D721Med (cell line): Measurements from ENCODE around the gene TMEM132E.

Source experiments
- DNase-seq: peaks from one replicate; pipeline ENCODE4 v3.0.0; 2011; ENCODE audit warnings: low spot score; ENCODE audit not compliant: insufficient read length
- FAIRE-seq: peaks from 2 replicates; lab custom pipeline; 2011; peaks lifted over from hg19 to GRCh38; lab: Jason Lieb, UNC
- TF ChIP-seq, protein P1 (sequence below): IDR thresholded peaks from 2 replicates; pipeline ENCODE4 v1.5.1; 2012; ENCODE audit warnings: mild to moderate bottlenecking, control low read depth; ENCODE audit not compliant: insufficient read depth; ENCODE audit errors: missing control alignments

Gene TMEM132E

DNA sequence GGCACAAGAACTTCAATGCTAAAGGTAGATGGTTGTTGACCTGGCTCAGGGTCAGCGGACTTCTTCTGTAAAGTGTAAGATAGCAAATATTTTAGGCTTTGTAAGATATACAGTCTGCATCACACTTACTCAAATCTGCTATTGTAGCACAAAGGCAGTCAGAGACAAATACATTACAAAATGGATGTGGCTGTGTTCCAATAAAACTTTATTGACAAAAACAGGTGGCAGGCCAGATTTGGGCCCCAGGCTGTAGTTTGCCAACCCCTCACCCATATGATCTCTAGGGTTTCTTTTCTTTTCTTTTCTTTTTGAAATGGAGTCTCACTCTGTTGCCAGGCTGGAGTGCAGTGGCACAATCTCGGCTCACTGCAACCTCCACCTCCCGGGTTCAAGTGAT is 39.5 kb upstream of the TMEM132E start:
- TF ChIP-seq, protein P1, sequence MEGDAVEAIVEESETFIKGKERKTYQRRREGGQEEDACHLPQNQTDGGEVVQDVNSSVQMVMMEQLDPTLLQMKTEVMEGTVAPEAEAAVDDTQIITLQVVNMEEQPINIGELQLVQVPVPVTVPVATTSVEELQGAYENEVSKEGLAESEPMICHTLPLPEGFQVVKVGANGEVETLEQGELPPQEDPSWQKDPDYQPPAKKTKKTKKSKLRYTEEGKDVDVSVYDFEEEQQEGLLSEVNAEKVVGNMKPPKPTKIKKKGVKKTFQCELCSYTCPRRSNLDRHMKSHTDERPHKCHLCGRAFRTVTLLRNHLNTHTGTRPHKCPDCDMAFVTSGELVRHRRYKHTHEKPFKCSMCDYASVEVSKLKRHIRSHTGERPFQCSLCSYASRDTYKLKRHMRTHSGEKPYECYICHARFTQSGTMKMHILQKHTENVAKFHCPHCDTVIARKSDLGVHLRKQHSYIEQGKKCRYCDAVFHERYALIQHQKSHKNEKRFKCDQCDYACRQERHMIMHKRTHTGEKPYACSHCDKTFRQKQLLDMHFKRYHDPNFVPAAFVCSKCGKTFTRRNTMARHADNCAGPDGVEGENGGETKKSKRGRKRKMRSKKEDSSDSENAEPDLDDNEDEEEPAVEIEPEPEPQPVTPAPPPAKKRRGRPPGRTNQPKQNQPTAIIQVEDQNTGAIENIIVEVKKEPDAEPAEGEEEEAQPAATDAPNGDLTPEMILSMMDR = no peak
- no peak for DNase-seq
- no peak for FAIRE-seq

GRCh38 chr17:34542700-34543336 is 36.6 kb upstream of the TMEM132E start:
- no peak for FAIRE-seq
- TF ChIP-seq, protein P1 = peak; percentile 96
- DNase-seq = no peak

GRCh38 chr17:34547453-34548063 is 31.8 kb upstream of the TMEM132E start:
- DNase-seq = no peak

DNA sequence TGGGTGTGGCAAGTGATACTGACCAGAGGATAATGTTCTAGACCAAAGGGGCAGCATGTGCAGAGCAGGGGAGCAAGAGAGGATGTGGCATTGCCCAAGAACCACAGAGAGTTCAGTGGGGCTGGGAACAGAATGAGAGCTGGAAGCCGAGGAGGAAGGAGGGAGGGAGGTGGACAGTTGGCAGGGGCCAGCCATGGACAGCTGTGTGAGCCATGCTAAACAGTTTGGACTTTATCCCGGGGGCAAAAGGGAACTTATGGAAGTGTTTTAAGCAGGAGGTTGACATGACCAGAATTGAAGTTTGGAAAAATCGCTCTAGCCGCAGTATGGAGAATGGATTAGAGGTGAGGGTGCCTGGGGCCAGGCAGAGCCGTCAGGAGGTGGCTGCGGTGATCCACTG is 29.4 kb upstream of the TMEM132E start:
- FAIRE-seq = no peak
- TF ChIP-seq, protein P1 = no peak
- DNase-seq = no peak

More at GRCh38 chr17:34547453-34548063, 31.8 kb upstream of the TMEM132E start:
- no peak for FAIRE-seq
- TF ChIP-seq, protein P1 = no peak

DNA sequence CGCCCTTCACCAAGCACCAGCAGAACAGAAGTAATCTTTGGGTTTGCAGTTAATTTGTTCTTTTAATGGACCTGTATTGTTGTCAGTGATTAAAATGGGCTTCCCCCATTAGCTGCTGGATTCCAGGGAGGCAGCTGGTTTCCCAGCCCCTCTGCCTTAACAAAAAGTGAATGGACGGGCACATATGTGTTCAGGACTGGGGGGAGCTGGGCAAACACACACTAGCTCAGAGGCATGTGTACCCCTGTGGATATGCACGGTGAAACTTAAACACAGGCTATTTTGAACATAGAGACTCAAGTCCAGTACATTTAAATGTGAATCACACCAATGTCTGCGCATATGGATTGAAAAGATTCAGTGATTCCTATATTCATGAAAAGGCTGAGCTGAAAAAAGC is 25.5 kb upstream of the TMEM132E start:
- no peak for DNase-seq
- FAIRE-seq = no peak
- TF ChIP-seq, protein P1 = no peak

GRCh38 chr17:34556384-34556783 is 23.0 kb upstream of the TMEM132E start:
- DNase-seq = no peak
- FAIRE-seq = no peak
- TF ChIP-seq, protein P1 = no peak

GRCh38 chr17:34556931-34557330 is 22.5 kb upstream of the TMEM132E start:
- TF ChIP-seq, protein P1 = no peak
- no peak for DNase-seq
- no peak for FAIRE-seq
